GM18508 (cell line): ENCODE data around the gene KCTD17.

ENCODE experiments used
- ATAC-seq: cut with Tn5 transposase; IDR thresholded peaks from one replicate; pipeline ENCODE4 v1.9.1; 2021; ENCODE audit warnings: moderate number of reproducible peaks; ENCODE audit not compliant: insufficient read depth, unreplicated experiment

Gene KCTD17

DNA sequence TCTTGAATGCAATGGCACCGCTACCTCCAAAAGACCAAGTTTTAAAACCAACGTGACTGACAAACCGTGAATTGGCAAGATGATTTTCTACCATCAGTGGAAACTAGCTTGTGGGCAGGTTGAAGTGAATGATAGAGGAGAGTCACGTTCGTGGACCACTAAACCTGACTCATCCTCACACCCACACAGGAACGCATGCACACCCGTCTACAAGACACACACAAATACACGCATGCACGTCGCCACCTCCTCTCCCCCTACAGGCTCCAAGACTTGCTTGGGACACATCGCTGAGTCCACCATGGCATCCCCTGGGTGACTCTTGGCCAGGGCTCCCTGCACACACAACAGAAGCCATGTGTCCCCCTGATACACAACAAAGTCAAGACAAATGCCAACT lies 43.6 kb downstream of the KCTD17 start:
- no peak for ATAC-seq

DNA sequence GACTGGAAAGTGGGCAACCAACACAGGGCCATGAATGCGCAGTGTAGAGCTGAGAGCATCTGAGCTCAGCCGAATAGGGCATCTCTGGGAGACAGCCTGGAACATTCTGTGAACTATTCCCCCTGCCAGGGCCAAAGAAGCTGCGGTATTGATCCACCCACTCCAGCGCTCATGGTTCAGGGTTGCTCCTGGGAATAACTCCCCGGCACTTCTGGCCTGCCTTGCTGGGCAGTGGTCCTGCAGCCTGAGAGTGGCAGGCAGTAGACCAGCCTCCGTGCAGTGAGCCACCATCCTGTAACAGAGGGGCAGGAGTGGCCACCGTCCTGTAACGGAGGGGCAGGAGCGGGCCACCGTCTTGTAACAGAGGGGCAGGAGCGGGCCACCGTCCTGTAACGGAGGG lies 45.8 kb downstream of the KCTD17 start:
- no peak for ATAC-seq

DNA sequence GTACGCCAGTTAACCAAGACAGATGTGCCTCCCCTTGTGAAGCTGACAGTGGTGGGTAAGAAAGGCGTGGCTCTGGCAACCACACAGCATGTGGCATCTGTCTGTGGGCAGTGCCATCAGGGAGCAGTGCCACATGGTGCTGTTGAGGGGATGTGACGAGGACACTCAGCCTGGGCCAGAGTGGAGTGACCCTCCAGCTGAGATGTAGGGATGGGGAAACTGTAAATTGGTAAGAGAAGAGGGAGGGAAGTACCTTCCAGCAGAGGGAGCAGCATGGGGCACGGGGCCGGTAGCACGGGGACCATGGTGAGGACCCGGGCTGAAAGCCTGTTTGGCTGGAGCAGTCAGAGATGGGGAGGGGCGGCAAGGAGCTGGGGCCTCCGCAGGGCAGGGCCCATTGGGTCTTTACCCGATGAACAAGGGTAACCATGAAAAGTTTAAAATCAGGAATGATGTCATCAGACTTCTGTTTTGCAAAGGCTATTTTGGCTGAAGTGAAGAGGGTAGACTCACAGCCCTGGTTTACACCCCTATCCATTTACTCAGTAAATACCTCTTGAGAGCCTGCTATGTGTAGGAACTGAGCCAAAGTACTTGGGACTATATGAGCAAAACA lies 47.5 kb downstream of the KCTD17 start:
- ATAC-seq = no peak

DNA sequence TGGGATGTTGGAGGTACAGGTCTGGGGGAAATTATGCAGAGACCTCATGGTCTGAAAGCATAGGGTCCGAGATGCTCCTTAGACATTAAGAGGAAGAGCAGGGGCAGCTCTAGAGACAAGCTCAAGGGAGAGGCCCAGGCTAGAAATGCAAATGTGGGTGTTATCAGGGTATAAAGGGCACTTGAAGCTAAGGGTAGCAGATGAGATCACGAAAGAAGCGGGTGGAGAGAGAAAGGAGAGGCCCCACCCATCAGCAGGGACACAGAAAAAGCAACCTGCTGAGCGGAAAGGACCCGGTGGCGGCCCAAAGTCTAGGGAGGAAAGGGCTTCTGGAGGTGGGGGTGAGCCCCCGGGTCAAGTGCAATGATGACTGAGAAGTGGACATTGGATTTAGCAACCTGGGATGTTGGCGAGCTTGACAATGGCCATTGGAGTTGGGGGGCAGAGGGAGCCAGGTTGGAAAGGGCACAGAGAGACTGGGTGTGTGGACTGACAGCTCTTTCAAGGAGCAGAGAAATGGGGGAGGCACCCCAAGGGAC lies 49.1 kb downstream of the KCTD17 start:
- no peak for ATAC-seq

DNA sequence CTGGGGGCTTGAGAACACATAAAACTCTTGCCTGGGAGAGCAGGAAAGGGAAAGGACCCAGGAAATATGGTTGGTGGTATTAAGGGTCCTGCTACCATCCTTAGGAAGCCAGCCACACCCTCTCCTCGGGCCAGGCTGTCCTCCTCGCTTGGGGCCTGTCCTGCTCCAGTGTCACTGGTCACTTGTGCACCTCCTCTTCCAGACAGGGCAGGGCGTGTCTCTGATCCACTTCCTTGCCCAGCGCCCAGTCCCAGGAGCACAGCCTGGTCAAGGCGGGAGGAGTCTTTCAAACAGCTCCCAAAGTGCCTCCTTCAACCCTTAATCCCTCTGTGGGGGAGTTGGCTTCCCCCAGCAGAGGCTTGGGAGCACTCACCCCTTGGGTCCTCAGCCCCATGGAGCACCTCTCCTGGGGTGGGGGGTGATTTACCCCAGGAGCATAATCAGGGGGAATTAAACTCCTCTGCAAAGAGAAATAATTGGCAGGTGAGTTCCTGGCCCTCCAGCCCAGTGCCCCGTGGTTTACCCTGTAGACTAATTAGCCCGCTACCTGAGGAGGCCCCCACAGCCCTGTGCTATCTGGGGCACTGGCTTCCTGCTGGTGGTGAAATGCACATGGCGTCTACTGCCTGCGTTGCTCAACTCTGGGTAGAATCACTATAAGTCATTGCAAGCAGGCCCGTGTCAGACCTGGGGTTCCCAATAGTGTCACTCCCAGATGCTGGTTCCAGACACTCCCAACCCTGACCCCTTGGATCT lies 49.9 kb downstream of the KCTD17 start:
- ATAC-seq = no peak

DNA sequence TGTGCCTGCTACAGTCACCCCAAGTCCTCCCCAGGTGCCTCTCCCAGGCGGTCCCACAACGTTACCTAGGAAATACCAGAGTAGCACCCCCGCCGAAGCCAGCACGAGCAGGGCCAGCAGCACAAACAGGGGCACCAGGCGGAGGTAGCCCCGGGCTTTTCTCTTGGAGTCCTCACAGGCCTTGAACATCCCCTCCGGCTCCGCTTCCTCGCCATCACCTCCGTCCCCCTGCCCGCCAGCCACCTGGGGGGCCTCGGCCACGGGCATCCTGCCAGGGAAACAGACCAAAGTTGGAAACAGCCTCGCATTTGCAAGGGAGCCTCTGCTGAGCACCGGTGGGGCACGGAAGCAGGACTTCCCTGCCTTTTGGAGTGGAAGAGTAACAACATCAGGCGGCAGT lies 51.6 kb downstream of the KCTD17 start:
- no peak for ATAC-seq

DNA sequence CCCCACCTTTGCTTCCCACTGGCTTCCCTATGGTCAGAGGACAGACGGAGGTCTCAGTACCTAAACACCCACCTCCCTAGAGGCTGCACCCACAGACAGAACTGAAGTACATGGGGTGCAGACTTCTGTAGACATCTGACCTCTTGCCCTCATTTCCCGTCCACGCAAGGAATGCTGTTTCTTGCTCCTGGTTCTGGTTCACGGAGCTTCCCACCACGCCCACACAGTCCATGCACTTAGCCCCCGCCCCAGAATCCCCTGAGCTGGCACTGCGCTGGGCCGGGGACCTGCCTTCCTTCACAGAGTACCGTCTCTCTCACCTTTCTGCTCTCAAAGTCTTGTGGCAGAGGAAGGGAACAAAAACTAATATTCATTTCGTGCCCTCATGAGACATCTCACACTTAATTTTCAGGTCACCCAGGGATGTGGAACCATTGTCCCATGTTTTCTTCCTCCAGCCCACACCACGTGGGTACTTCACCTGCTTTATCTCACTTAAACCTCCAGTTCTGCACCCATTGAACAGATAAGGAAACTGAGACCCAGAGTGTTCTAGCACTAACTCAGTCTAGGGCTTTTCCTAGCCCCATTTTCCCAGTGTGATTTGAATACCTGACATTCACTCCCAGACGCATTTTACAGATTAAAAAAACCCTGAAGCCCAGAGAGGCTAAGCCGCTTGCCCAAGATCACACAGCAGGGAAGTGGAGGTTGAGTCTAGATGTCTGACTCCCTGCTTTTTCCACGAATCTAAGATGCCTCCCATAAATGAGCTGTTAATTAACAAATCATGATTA lies 52.3 kb downstream of the KCTD17 start:
- ATAC-seq = no peak

DNA sequence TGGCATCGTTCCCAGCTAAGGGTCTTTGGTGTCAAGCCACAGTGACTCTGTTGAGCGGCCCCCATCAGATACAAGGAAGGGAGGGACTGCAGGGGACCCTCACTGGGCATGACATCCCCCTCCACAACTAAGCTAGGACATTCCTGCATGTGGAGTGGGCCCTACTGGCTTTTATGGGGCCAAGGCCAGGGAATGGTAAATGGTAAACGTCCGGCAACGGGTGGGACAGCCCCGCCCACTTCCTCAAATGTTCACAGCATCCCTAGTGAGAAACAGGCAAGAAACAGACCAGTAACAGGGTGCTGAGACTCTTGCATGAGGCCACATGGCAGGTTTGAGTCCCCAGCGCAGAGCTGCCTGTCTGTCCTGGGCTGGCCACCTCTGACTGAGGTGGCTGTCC lies 53.6 kb downstream of the KCTD17 start:
- no peak for ATAC-seq

DNA sequence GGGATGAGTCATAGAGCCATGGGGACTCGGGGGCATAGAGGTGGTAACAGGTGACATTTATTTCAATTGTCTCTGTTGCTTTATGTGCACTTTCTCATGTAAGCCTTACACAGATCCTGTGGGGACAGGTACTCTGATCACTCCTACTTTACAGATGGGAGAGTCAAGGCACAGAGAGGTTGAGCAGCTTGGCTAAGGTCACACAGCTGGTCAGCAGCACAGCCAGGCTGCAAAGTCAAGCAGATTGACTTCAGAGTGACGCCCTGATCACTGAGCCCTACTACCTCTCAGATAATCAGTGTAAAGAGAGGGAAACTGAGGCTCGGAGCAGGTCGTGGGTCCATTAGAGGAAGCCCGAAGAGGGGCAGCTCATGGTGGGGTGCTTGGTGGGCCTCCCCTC lies 54.4 kb downstream of the KCTD17 start:
- no peak for ATAC-seq

DNA sequence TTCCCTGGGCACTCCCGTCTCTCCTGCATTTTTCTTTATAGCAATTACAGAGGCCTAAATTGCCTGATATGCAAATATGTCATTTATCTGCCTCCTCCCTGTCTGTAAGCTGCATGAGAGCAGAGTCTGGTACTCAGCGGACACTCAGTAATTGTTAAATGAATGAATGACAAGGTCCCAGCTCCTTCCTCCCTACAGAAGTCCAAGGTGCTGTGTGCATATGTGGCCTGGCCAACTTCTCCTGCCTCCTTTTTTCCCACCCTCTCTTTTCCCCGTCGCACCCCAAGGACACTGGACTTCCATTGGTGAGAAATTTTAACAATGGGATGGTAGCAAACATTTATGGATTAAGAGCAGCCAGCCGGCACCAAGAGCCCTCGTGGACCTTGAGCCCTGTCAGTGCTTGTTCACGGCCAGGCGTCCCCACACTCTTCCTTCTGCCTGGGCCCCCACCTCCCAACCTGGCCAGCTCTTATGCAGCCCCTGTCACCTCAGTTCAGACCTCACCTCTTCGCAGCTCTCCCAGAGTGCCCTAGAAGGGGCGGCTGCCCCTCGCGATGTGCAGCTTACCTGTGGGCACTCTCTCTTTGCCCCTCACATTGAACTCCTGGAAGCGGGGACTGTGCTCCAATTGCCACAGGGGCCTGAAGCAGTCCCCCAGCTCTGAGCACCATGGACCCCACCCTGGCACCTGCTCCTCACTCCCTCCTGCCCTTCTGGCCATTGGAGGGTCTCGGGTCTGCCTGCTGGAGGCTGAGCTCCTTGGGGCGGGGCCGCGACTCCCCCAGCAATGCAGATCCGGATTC lies 56.5 kb downstream of the KCTD17 start:
- no peak for ATAC-seq

DNA sequence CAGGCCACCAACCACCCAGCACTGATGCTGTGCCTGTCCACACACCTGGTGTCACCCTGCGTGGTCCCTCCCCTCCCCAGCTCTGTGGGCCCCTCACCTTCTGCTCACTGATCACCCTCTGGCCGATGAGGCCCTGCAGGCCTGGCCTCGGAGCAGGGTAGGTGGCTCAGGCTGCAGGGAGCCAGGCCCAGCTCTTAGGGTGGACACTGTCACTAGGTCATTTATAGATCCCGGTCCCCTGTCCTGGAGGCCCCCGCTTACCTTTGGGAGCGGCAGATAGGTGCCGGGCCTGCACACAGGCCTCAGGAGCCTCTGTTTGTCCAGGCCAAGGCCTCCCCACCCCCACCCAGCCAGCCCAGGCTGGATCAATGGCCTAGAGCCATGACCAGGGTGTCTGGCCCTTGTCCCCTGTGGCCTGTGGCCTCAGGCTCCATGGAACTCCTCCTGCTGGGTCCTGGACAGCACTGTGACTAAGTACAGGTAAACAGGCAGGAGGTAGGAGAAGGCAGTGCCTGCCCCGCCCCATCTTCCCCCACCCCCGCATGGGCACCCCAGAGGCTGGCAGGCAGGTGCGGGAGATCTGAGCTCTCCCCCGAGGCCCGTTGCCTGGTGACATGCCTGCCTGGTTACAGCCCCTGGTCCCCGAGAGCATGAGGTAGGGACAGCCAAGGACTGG lies 57.8 kb downstream of the KCTD17 start, which contains the start of gene TMPRSS6:
Gene TMPRSS6, minus strand, starts transcription at position 472 of the 676 bp plus-strand sequence. CDS start 6,296 bp downstream, outside the sequence.
- no peak for ATAC-seq

DNA sequence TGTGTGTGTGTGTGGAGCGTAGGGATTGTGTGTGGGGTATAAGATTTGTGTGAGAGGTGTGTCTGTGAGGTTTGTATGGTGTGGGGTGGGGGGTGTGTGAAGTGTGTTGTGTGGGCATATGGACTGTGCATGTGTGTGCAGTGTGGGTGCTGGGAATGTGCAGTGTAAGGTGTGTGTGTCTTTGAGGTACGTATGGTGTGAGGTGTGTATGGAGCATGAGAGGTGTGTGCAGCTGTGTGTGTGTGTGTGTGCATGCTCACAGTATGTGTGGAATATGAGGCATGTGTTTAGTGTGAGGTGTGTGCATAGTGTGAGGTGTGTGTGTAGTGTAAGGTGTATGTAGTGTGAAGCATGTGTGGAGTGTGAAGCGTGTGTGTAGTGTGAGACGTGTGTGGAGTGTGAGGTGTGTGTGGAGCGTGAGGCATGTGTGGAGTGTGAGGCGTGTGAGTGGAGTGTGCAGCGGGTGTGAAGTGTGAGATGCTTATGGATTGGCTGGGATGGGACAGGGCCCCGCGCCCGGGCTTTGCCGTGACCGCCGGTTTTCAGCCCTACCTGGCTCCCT lies 59.7 kb downstream of the KCTD17 start:
- ATAC-seq = no peak

DNA sequence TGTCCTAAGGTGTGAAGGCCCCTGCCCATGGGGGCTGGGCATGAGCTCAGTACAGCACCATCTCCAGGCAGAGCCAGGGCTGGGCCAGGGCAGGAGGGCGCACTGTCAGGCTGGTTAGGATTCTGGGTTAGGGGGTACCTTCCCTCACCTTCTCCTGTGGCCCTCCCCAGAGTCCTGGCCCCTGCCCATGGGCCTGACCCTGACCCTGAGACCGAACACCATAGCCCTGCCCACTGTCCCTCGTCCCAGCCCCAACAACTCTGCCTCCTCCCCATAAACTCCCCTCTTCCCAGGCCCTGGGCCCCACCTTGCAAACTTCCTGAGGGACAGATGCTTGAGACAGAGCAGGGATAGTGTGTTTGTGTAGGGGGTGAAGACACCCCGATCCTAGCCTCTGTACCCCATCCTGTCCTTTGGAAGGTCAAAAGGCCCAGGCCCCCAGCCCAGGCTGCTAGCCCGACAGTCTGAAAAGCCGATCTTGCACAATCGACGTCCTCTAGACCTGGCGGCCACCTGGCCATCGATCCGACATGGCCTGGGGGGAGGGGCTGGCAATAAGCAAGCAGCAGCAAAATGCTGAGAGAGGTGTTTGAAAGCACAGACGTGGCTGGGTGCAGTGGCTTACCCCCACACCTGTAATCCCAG lies 60.7 kb downstream of the KCTD17 start:
- no peak for ATAC-seq
